HG03095 (cell line): ENCODE results near the gene GOLGA8T.
"Not testable (repeated sequence)": the region's sequence is repeated elsewhere in the genome, so short reads cannot be mapped to it uniquely, and the experiment has no call there.

ENCODE experiments used
- ATAC-seq: cut with Tn5 transposase; IDR thresholded peaks from one replicate; pipeline ENCODE4 v1.9.1; 2021; ENCODE audit warnings: moderate library complexity; ENCODE audit not compliant: unreplicated experiment

The GOLGA8T gene

GRCh38 chr15:30191143-30191542, 56.3 kb downstream of the GOLGA8T start:
- ATAC-seq: not testable (repeated sequence)

- ATAC-seq: not testable (repeated sequence)
Observed at GRCh38 chr15:30191639-30192038, 56.8 kb downstream of the GOLGA8T start.

GRCh38 chr15:30192119-30192745, 57.4 kb downstream of the GOLGA8T start:
- ATAC-seq: not testable (repeated sequence)

- not testable (repeated sequence) for ATAC-seq
Observed at GRCh38 chr15:30192892-30193291, 58.0 kb downstream of the GOLGA8T start.
